ENCODE measurements around the gene TIMM22. TPM values are rescaled to one million over a fixed set of nuclear protein-coding genes. Genes with fewer than 3 reads are reported as not detected.

The TIMM22 gene
- total and polyA plus RNA-seq, 2 donors (not counting 3 experiments of a cell fraction or from before 2014, with no cell fraction given): 19.0 to 19.6 TPM

DNA sequence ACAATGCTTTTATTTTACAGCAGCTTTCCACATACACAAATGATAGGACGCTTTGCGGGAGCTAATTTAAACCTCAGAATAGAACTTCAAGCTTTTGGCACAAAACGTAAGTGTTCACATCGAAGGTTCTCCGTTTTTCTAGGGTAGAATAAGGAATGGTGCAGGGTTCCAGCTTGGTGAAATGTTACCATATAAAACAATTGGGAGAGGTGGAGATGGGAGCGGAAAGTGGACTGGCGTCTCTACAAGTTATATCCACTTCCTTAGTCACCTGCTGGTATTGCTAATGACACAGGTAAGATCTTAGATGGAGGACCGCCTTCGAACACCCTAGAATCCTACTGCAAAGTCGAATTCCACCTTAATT, 15.7 kb upstream of the TIMM22 start:
- no peaks in the 10 kb centered on the region for H3K27me3 ChIP-seq (ENCODE audit: control insufficient read depth in 2 of 2, insufficient read depth in 2 of 2, low read length in 2 of 2)
- H3K27ac ChIP-seq (ENCODE audit: insufficient read depth, low read depth, low read length): no peak overlapping the region
- no peak overlapping the region for H3K4me2 ChIP-seq (ENCODE audit: insufficient read depth, low read length)

More for the DNA sequence above, 15.7 kb upstream of the TIMM22 start:
- DNase-seq (ENCODE audit: low read depth, low spot score) (no peak), FAIRE-seq (no peak)
- Histone ChIP-seq H3K36me3 (ENCODE audit: control insufficient read depth in 2 of 2, extremely low read depth in 1 of 2, insufficient read depth in 2 of 2, low read length in 2 of 2) (no peaks in the 10 kb centered on the region), H4K20me1 (replicated peaks; ENCODE audit: control insufficient read depth, extremely low read depth, insufficient read depth, low read length) (no peaks in the 10 kb centered on the region), H3K9ac (replicated peaks; ENCODE audit: extremely low read depth, insufficient read depth, low read length) (no peak overlapping the region), H2AFZ (ENCODE audit: low read depth, low read length) (peak overlapping the region; percentile 68), H3K9me1 (replicated peaks; ENCODE audit: control insufficient read depth, extremely low read depth, insufficient read depth, low read length) (no peaks in the 10 kb centered on the region), H3K9me3 (replicated peaks; ENCODE audit: control insufficient read depth, insufficient read depth, low read length) (no peaks in the 10 kb centered on the region), H3K79me2 (ENCODE audit: control insufficient read depth, insufficient read depth, low read length) (peaks cover 12% of the 10 kb centered on the region), H3K4me3 (replicated peaks in 1 of 3; ENCODE audit: insufficient read depth in 1 of 3, low read depth in 1 of 3, low read length in 3 of 3) (no peak overlapping the region), H3K4me1 (ENCODE audit: control insufficient read depth, extremely low read depth, insufficient read depth, low read length) (peaks cover 21% of the 10 kb centered on the region)
- BruUV-seq (replicated peaks): no TSS peak
- TF ChIP-seq FOS (IDR thresholded peaks at IDR 0.05; ENCODE audit: borderline replicate concordance, insufficient read depth, low read length) (no peak), POLR2A (IDR thresholded peaks at IDR 0.05; ENCODE audit: low read depth, low read length) (no peak), JUN (IDR thresholded peaks at IDR 0.05; ENCODE audit: borderline replicate concordance, insufficient read depth, insufficient read length, low read depth) (no peak), GATA2 (IDR thresholded peaks at IDR 0.05; ENCODE audit: insufficient read depth, insufficient read length, low read depth, low read length) (no peak), EZH2 (IDR thresholded peaks at IDR 0.05; ENCODE audit: borderline replicate concordance, low read depth, low read length, severe bottlenecking) (no peak), POLR2AphosphoS5 (IDR thresholded peaks at IDR 0.05; ENCODE audit: insufficient read depth, low read depth, low read length) (no peak), MYC (IDR thresholded peaks at IDR 0.05; ENCODE audit: low read depth, low read length) (no peak)
- TF ChIP-seq, protein P1, sequence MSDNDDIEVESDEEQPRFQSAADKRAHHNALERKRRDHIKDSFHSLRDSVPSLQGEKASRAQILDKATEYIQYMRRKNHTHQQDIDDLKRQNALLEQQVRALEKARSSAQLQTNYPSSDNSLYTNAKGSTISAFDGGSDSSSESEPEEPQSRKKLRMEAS (IDR thresholded peaks at IDR 0.05; ENCODE audit: insufficient read depth, insufficient read length): no peak
- TF ChIP-seq, protein P2, sequence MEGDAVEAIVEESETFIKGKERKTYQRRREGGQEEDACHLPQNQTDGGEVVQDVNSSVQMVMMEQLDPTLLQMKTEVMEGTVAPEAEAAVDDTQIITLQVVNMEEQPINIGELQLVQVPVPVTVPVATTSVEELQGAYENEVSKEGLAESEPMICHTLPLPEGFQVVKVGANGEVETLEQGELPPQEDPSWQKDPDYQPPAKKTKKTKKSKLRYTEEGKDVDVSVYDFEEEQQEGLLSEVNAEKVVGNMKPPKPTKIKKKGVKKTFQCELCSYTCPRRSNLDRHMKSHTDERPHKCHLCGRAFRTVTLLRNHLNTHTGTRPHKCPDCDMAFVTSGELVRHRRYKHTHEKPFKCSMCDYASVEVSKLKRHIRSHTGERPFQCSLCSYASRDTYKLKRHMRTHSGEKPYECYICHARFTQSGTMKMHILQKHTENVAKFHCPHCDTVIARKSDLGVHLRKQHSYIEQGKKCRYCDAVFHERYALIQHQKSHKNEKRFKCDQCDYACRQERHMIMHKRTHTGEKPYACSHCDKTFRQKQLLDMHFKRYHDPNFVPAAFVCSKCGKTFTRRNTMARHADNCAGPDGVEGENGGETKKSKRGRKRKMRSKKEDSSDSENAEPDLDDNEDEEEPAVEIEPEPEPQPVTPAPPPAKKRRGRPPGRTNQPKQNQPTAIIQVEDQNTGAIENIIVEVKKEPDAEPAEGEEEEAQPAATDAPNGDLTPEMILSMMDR (IDR thresholded peaks at IDR 0.05; ENCODE audit: extremely low read depth in 1 of 2, insufficient read depth in 1 of 2, low read depth in 1 of 2, low read length in 2 of 2): no peak
- CTCF ChIA-PET: interaction anchor here (0.6 to 7.8 kb wide), 70 partner anchors 9 to 595 kb away, joined by 3 to 341 read pairs (median 4); partner anchors contain the start of genes GEMIN4, GLOD4, MRM3 and TIMM22
- dilution Hi-C loops (cut with MboI; ENCODE audit: extremely low pct_ligation_motif_present, low sequenced_read_pairs) (loop anchor here (25.0 kb wide), 1 partner anchor 194 kb away; the partner anchor contains the start of genes GLOD4 and MRM3), intact Hi-C loops (cut with micrococcal nuclease) (loop anchor here (1.0 to 5.0 kb wide), 6 partner anchors 75 to 570 kb away; partner anchors contain the start of gene GEMIN4)
- POLR2A ChIA-PET: interaction anchor here (0.7 kb wide), 1 partner anchor 231 kb away, joined by 3 read pairs; no protein-coding TSS in a partner anchor
